ENCODE results near the gene ZDHHC11.
"Not testable (repeated sequence)": the region's sequence is repeated elsewhere in the genome, so short reads cannot be mapped to it uniquely, and the experiment has no call there.

DNA sequence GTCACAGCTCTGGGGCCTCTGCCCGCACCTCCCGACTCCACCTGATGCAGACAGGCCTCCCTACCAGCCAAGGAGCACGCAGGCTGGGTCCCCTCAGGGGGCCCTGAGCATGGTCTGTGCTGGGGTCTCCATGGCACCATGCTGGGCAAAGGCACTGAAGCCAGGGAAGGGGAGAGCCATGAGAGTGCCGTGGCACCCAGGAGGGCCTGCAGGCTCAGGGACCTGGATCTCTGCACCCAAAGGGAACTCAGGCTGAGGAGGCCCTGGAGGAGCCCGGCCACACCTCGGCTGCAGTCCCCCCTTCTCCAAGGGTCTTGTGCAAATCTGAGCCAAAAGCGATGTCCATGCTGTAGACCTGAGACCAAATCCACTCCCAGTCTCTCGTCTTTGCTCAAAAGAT, 98.8 kb downstream of the ZDHHC11 start:
- TF ChIP-seq POLR2AphosphoS5 (IDR thresholded peaks at IDR 0.05; ENCODE audit: low read depth); EZH2 (IDR thresholded peaks at IDR 0.05; ENCODE audit: low read depth, unreplicated experiment); REST (IDR thresholded peaks at IDR 0.05; ENCODE audit: unreplicated experiment); JUNB (IDR thresholded peaks at IDR 0.05; ENCODE audit: unreplicated experiment); STAT1 (IDR thresholded peaks at IDR 0.05; ENCODE audit: unreplicated experiment); CREB1 (CRISPR knock-in tag; IDR thresholded peaks at IDR 0.05; ENCODE audit: low read depth); EZH2phosphoT487 (IDR thresholded peaks at IDR 0.05; ENCODE audit: unreplicated experiment); ZNF114 (CRISPR knock-in tag; IDR thresholded peaks at IDR 0.05); NANOG (IDR thresholded peaks at IDR 0.05; ENCODE audit: borderline replicate concordance): not testable (repeated sequence)
- TF ChIP-seq, protein P1, sequence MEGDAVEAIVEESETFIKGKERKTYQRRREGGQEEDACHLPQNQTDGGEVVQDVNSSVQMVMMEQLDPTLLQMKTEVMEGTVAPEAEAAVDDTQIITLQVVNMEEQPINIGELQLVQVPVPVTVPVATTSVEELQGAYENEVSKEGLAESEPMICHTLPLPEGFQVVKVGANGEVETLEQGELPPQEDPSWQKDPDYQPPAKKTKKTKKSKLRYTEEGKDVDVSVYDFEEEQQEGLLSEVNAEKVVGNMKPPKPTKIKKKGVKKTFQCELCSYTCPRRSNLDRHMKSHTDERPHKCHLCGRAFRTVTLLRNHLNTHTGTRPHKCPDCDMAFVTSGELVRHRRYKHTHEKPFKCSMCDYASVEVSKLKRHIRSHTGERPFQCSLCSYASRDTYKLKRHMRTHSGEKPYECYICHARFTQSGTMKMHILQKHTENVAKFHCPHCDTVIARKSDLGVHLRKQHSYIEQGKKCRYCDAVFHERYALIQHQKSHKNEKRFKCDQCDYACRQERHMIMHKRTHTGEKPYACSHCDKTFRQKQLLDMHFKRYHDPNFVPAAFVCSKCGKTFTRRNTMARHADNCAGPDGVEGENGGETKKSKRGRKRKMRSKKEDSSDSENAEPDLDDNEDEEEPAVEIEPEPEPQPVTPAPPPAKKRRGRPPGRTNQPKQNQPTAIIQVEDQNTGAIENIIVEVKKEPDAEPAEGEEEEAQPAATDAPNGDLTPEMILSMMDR (conservative IDR thresholded peaks at IDR 0.05; ENCODE audit: low read depth in 2 of 2) = not testable (repeated sequence)
- TF ChIP-seq, protein P2, sequence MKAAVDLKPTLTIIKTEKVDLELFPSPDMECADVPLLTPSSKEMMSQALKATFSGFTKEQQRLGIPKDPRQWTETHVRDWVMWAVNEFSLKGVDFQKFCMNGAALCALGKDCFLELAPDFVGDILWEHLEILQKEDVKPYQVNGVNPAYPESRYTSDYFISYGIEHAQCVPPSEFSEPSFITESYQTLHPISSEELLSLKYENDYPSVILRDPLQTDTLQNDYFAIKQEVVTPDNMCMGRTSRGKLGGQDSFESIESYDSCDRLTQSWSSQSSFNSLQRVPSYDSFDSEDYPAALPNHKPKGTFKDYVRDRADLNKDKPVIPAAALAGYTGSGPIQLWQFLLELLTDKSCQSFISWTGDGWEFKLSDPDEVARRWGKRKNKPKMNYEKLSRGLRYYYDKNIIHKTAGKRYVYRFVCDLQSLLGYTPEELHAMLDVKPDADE (IDR thresholded peaks at IDR 0.05) = not testable (repeated sequence)
